ENCODE data around the gene ZNF726. TPM values are rescaled to one million over a fixed set of nuclear protein-coding genes. Genes with fewer than 3 reads are reported as not detected.

The ZNF726 gene
- total RNA-seq, 1 experiment from 2014 or later = not detected

- ATAC-seq = no peak
- DNase-seq (ENCODE audit: low spot score) = no peak
- no peak for TF ChIP-seq ZNF317 (CRISPR knock-in tag; IDR thresholded peaks at IDR 0.05; ENCODE audit: borderline replicate concordance, low read depth)
- Mint-ChIP-seq H3K27me3 (ENCODE audit: low read depth) (peaks cover 6% of the 10 kb centered on the region; the same call in 1 of the 2 replicates), H3K36me3 (peaks cover 86% of the 10 kb centered on the region), H3K27ac (no peak overlapping the region), H3K4me1 (no peaks in the 10 kb centered on the region), H3K4me3 (no peak overlapping the region), H3K9me3 (peaks cover 92% of the 10 kb centered on the region)
- ChIA-PET POLR2A (no interaction called here), CTCF (no interaction called here)
These were observed 10.3 kb upstream of the ZNF726 start for GRCh38 chr19:23904406-23904805.

- Mint-ChIP-seq H3K36me3 (peaks cover 85% of the 10 kb centered on the region), H3K27ac (no peak overlapping the region), H3K4me3 (no peak overlapping the region), H3K4me1 (no peaks in the 10 kb centered on the region), H3K27me3 (ENCODE audit: low read depth) (peaks cover 13% of the 10 kb centered on the region), H3K9me3 (peaks cover 92% of the 10 kb centered on the region)
- ATAC-seq (no peak), DNase-seq (ENCODE audit: low spot score) (no peak)
- TF ChIP-seq ARID4B (CRISPR knock-in tag; IDR thresholded peaks at IDR 0.05; ENCODE audit: borderline replicate concordance) (no peak), ZNF423 (CRISPR knock-in tag; IDR thresholded peaks at IDR 0.05) (no peak), ZNF512 (CRISPR knock-in tag; IDR thresholded peaks at IDR 0.05; ENCODE audit: borderline replicate concordance) (no peak), EMX1 (CRISPR knock-in tag; IDR thresholded peaks at IDR 0.05) (no peak), ZBTB43 (CRISPR knock-in tag; IDR thresholded peaks at IDR 0.05) (no peak), ZNF281 (CRISPR knock-in tag; IDR thresholded peaks at IDR 0.05) (no peak), GRHL2 (CRISPR knock-in tag; IDR thresholded peaks at IDR 0.05; ENCODE audit: insufficient replicate concordance, severe bottlenecking) (no peak), ATF3 (CRISPR knock-in tag; conservative IDR thresholded peaks at IDR 0.05) (no peak), ZNF317 (CRISPR knock-in tag; IDR thresholded peaks at IDR 0.05; ENCODE audit: borderline replicate concordance, low read depth) (no peak)
- POLR2A ChIA-PET = no interaction called here
- CTCF ChIA-PET = no interaction called here
These were observed 8.9 kb upstream of the ZNF726 start for GRCh38 chr19:23905771-23906170.

- no peak for ATAC-seq
- peaks cover 82% of the 10 kb centered on the region for H3K36me3 Mint-ChIP-seq
- POLR2A ChIA-PET = no interaction called here
- no peak for TF ChIP-seq USF1 (CRISPR knock-in tag; IDR thresholded peaks at IDR 0.05)
- TF ChIP-seq ETV6 (CRISPR knock-in tag; IDR thresholded peaks at IDR 0.05) = no peak
- TF ChIP-seq ZBTB21 (CRISPR knock-in tag; IDR thresholded peaks at IDR 0.05; ENCODE audit: borderline replicate concordance) = no peak
- TF ChIP-seq AFF4 (CRISPR knock-in tag; IDR thresholded peaks at IDR 0.05; ENCODE audit: borderline replicate concordance) = no peak
- TF ChIP-seq CTCF (IDR thresholded peaks at IDR 0.05) = no peak
These were observed 7.9 kb upstream of the ZNF726 start for GRCh38 chr19:23906835-23907234.

More at GRCh38 chr19:23906835-23907234, 7.9 kb upstream of the ZNF726 start:
- H3K27ac Mint-ChIP-seq = no peak overlapping the region
- H3K9me3 Mint-ChIP-seq = peaks cover 89% of the 10 kb centered on the region
- H3K27me3 Mint-ChIP-seq (ENCODE audit: low read depth) = peaks cover 13% of the 10 kb centered on the region
- CTCF ChIA-PET = no interaction called here
- DNase-seq (ENCODE audit: low spot score) = no peak
- no peak overlapping the region for H3K4me3 Mint-ChIP-seq
- H3K4me1 Mint-ChIP-seq = no peaks in the 10 kb centered on the region
